ENCODE data around the gene FOXO6.

FOXO6 gene

GRCh38 chr1:41417335-41417682, 56.1 kb downstream of the FOXO6 start:
- TF ChIP-seq FOXA1 (IDR thresholded peaks at IDR 0.05) (no peak), HDGF (IDR thresholded peaks at IDR 0.05; ENCODE audit: borderline replicate concordance) (no peak), FOXK2 (IDR thresholded peaks at IDR 0.05) (no peak), ARNT (IDR thresholded peaks at IDR 0.05) (no peak), L3MBTL2 (conservative IDR thresholded peaks at IDR 0.05) (no peak), BHLHE40 (IDR thresholded peaks at IDR 0.05; ENCODE audit: borderline replicate concordance) (no peak)
- ChIA-PET CTCF (interaction anchor here (0.9 to 2.0 kb wide), 9 partner anchors 13 to 155 kb away, joined by 3 to 8 read pairs (median 4); no protein-coding TSS in a partner anchor), POLR2A (interaction anchor here (1.2 kb wide), 1 partner anchor 57 kb away, joined by 3 read pairs; no protein-coding TSS in a partner anchor)
- DNase-seq (ENCODE audit: extremely low spot score) = no peak

DNA sequence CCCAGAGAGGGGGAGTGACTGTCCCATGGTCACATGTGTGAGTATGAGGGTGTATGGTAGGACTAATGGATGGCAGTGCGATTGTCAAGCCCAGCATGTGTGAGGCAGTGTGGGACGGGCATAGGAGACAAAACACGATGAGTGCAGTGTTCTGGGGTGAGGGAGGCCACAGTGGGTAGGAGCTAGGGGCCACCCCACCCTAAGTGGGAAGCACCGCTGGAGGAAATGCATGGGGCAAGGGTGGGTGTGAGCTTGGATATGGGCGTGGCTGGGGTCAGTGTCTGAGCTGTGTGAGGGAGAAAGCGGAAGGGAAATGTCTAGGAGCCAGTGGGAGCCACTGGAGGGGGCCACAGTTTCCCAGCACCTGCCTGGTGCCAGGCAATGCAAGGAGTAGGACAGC, 56.5 kb downstream of the FOXO6 start:
- DNase-seq (ENCODE audit: extremely low spot score) = no peak
- ChIA-PET POLR2A (interaction anchor here (1.2 kb wide), 1 partner anchor 57 kb away, joined by 3 read pairs; no protein-coding TSS in a partner anchor), CTCF (interaction anchor here (0.9 to 2.0 kb wide), 11 partner anchors 13 to 155 kb away, joined by 3 to 8 read pairs (median 4); no protein-coding TSS in a partner anchor)
- TF ChIP-seq ARNT (IDR thresholded peaks at IDR 0.05) = no peak
- no peak for TF ChIP-seq ZNF384 (IDR thresholded peaks at IDR 0.05)
- TF ChIP-seq FOXK2 (IDR thresholded peaks at IDR 0.05) = no peak
- no peak for TF ChIP-seq BHLHE40 (IDR thresholded peaks at IDR 0.05; ENCODE audit: borderline replicate concordance)
- TF ChIP-seq L3MBTL2 (conservative IDR thresholded peaks at IDR 0.05) = no peak
- TF ChIP-seq HDGF (IDR thresholded peaks at IDR 0.05; ENCODE audit: borderline replicate concordance) = no peak
- no peak for TF ChIP-seq SUZ12 (IDR thresholded peaks at IDR 0.05)
- no peak for TF ChIP-seq SP1 (IDR thresholded peaks at IDR 0.05)
- TF ChIP-seq LEF1 (IDR thresholded peaks at IDR 0.05; ENCODE audit: borderline replicate concordance) = no peak
- no peak for TF ChIP-seq FOXM1 (IDR thresholded peaks at IDR 0.05; ENCODE audit: borderline replicate concordance)
- TF ChIP-seq CTBP1 (IDR thresholded peaks at IDR 0.05; ENCODE audit: borderline replicate concordance) = no peak
- TF ChIP-seq TARDBP (IDR thresholded peaks at IDR 0.05) = no peak

DNA sequence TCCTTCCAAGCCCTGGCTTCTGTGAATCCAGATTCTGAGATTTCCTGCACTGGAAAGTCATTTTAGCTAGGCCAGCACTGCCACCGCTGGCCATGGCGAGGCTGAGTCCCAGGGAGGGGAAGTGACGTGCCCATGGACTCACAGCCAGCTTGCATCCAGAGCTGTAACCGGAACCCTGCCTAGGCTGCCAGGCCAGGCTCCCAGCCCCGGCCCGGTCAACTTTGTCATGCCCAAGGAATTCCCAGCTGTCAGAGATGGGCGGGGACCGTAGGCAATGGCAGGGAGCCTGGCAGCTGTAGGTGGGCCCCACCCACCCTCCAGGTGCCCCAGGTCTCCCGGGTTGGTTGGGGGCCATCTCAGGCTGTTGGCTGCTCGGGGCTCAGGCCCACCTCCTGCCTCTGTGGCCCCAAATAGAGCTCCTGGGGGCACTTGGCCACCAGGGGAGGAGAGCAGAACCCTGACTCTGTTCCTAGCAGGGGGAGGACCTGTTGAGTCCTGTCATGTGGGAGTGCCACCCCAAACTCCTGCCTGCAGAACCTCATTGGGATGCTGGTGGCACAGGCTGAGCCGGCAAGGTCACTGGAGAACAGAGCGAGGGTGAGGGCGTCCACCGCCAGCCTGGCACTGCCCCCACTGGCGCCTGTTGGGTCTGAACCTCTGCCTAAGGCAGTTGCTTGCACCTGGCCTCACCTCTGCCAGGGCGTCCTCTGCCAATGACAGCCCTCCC, 57.8 kb downstream of the FOXO6 start:
- DNase-seq (ENCODE audit: extremely low spot score) = no peak
- CTCF ChIA-PET = interaction anchor here (0.7 to 2.6 kb wide), 7 partner anchors 12 to 614 kb away, joined by 3 to 8 read pairs (median 4); no protein-coding TSS in a partner anchor
- TF ChIP-seq ARNT (IDR thresholded peaks at IDR 0.05) (no peak), HDGF (IDR thresholded peaks at IDR 0.05; ENCODE audit: borderline replicate concordance) (no peak), SP1 (IDR thresholded peaks at IDR 0.05) (no peak), TARDBP (IDR thresholded peaks at IDR 0.05) (no peak), LEF1 (IDR thresholded peaks at IDR 0.05; ENCODE audit: borderline replicate concordance) (no peak), NFRKB (IDR thresholded peaks at IDR 0.05) (no peak), ZNF384 (IDR thresholded peaks at IDR 0.05) (no peak), ELF4 (IDR thresholded peaks at IDR 0.05) (no peak), FOXA1 (IDR thresholded peaks at IDR 0.05) (no peak), FOXM1 (IDR thresholded peaks at IDR 0.05; ENCODE audit: borderline replicate concordance) (no peak), BHLHE40 (IDR thresholded peaks at IDR 0.05; ENCODE audit: borderline replicate concordance) (no peak), FOXK2 (IDR thresholded peaks at IDR 0.05) (no peak), SUZ12 (IDR thresholded peaks at IDR 0.05) (no peak), PKNOX1 (IDR thresholded peaks at IDR 0.05) (no peak)
- POLR2A ChIA-PET = no interaction called here

DNA sequence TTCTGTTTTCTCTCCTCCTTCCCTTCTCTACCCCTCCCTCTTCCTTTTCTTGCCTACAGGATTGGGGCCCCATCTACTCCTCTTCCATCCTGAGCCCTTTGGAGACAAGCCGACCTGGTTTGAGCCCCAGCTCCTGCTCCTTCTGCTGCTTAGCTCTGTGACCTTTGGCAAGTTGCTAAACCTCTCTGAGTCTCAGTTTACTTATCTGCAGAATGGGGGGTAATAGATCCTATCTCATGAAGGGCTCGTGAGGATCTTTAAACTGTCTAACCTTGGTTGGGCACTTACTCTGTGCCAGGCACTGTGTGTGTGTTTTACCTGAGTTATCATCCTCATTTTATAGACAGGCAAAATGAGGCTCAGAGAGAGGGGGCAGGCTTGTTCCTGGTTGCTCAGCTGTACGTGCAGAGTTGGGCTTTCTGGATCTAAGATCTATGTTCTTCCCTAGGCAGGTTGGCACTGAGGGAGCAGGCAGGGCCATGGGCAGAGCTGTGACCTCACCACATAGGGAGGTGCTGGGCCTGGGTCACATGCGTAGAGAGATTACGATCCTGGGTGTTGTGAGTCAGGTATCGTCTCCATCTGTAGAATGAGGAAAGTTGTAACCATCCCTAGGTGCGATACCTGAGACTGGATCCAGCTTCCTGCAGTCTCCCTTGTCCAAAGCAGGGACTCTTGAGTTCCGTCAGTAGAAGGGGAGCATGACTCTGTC, 58.5 kb downstream of the FOXO6 start:
- POLR2A ChIA-PET = no interaction called here
- no peak for DNase-seq (ENCODE audit: extremely low spot score)
- TF ChIP-seq NFRKB (IDR thresholded peaks at IDR 0.05) (no peak), BHLHE40 (IDR thresholded peaks at IDR 0.05; ENCODE audit: borderline replicate concordance) (no peak), TARDBP (IDR thresholded peaks at IDR 0.05) (no peak), ZNF384 (IDR thresholded peaks at IDR 0.05) (no peak)
- CTCF ChIA-PET = interaction anchor here (0.6 to 2.6 kb wide), 2 partner anchors 96 to 282 kb away, joined by 3 to 8 read pairs; no protein-coding TSS in a partner anchor

GRCh38 chr1:41420351-41420750, 59.1 kb downstream of the FOXO6 start:
- TF ChIP-seq TARDBP (IDR thresholded peaks at IDR 0.05) = no peak
- TF ChIP-seq FOXM1 (IDR thresholded peaks at IDR 0.05; ENCODE audit: borderline replicate concordance) = no peak
- no peak for DNase-seq (ENCODE audit: extremely low spot score)
- CTCF ChIA-PET = interaction anchor here (0.6 to 2.6 kb wide), 3 partner anchors 97 to 282 kb away, joined by 3 to 8 read pairs (median 3); no protein-coding TSS in a partner anchor
- POLR2A ChIA-PET = no interaction called here

- TF ChIP-seq LEF1 (IDR thresholded peaks at IDR 0.05; ENCODE audit: borderline replicate concordance) (no peak), FOXK2 (IDR thresholded peaks at IDR 0.05) (no peak), SUZ12 (IDR thresholded peaks at IDR 0.05) (no peak), TARDBP (IDR thresholded peaks at IDR 0.05) (no peak), ZNF384 (IDR thresholded peaks at IDR 0.05) (no peak), SP1 (IDR thresholded peaks at IDR 0.05) (no peak), BHLHE40 (IDR thresholded peaks at IDR 0.05; ENCODE audit: borderline replicate concordance) (no peak), CTBP1 (IDR thresholded peaks at IDR 0.05; ENCODE audit: borderline replicate concordance) (no peak), HDGF (IDR thresholded peaks at IDR 0.05; ENCODE audit: borderline replicate concordance) (no peak), PKNOX1 (IDR thresholded peaks at IDR 0.05) (no peak), NFRKB (IDR thresholded peaks at IDR 0.05) (no peak), FOXM1 (IDR thresholded peaks at IDR 0.05; ENCODE audit: borderline replicate concordance) (no peak), ELF4 (IDR thresholded peaks at IDR 0.05) (no peak), FOXA1 (IDR thresholded peaks at IDR 0.05) (no peak), L3MBTL2 (conservative IDR thresholded peaks at IDR 0.05) (no peak), ARNT (IDR thresholded peaks at IDR 0.05) (no peak)
- POLR2A ChIA-PET = no interaction called here
- no peak for DNase-seq (ENCODE audit: extremely low spot score)
Observed at GRCh38 chr1:41420860-41421259, 59.6 kb downstream of the FOXO6 start.

More at GRCh38 chr1:41420860-41421259, 59.6 kb downstream of the FOXO6 start:
- CTCF ChIA-PET = interaction anchor here (1.2 to 2.6 kb wide), 3 partner anchors 97 to 138 kb away, joined by 3 to 8 read pairs (median 3); no protein-coding TSS in a partner anchor

All from HEK293T (cell line).